Stimulated activated CD8-positive, alpha-beta memory T cell treated with anti-CD3 and anti-CD28 coated beads, Interleukin-12 subunit alpha, Interleukin-12 subunit beta, amount 100 ng/mL, for 4 hours (primary cell): Measurements from ENCODE around the gene NRF1.

Experiments used
- DNase-seq: peaks from one replicate; pipeline ENCODE4 v3.0.0-alpha.2; 2020; ENCODE audit warnings: low read depth

NRF1 gene

GRCh38 chr7:129771201-129771927, 159.8 kb downstream of the NRF1 start:
- no peak for DNase-seq

GRCh38 chr7:129771928-129772479, 160.5 kb downstream of the NRF1 start:
- DNase-seq, result no peak

DNA sequence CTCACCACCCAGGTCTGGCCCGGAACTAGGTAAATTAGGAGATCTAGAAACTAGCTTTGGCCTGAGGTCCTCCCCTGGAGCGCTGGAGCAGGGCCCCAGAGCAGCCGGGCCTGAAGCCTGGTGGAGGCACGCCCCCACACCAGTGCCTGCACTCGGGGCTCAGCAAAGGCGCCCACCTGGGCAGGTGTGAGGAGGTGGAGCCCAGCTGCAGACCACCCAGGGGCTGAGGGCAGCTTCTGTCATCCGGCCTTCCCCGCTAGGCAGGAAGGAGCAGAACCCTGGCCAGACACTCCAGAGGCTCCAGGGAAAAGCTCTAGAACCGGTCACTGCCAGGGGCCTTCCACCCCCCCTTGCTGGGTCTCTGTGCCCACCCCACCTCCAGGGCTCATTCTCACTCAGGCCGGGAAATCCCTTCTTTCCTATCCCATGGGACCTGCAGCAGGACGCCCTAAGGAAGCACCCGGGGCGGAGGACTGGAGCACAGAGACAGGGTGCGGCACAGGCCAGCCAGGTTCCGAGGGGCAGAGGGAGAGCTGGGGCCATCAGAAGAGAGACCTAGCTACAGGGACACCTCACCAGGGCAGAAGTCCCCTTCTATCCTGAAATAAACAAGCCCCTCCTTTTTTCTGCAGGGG, 161.2 kb downstream of the NRF1 start:
- no peak for DNase-seq

GRCh38 chr7:129773328-129773731, 161.8 kb downstream of the NRF1 start:
- DNase-seq, result no peak

DNA sequence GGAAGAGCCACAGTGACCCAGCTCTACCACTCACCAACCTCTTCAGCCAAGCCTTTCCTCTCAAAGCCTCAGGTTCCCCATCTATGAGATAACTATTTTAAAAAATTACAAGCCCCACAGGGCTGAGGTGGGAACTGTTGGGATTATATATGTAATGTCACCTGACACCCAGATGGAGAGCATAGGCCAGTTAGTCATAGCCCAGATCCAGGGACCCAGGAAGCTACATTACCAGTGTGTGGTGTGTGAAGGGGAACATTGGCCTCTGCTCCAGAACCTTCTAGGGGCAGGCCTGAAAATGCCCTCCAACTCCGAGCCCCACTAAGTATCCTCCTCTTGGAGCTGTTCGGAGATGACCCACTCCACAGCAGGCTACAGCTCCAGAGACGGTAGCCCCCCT, 162.4 kb downstream of the NRF1 start:
- no peak for DNase-seq

DNA sequence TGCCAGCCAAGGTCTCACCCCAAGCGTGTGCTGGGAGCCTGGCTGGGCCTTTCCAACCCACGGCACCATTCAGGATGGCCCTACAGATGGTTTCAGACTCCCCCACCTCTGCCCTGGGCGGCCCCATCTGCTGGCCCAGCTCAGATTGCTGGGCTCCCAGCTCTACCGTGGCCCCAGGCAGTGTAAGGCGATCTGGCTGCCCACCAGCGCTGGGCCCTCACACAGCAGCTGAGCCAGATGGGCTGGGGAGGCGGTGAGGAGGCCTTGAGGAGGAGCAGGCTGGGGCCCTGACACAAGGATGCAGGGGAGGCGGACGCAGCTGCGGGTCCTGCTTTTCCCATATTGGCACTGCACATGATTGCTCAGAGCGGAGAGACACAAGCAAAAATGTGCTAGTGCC, 162.8 kb downstream of the NRF1 start:
- no peak for DNase-seq

DNA sequence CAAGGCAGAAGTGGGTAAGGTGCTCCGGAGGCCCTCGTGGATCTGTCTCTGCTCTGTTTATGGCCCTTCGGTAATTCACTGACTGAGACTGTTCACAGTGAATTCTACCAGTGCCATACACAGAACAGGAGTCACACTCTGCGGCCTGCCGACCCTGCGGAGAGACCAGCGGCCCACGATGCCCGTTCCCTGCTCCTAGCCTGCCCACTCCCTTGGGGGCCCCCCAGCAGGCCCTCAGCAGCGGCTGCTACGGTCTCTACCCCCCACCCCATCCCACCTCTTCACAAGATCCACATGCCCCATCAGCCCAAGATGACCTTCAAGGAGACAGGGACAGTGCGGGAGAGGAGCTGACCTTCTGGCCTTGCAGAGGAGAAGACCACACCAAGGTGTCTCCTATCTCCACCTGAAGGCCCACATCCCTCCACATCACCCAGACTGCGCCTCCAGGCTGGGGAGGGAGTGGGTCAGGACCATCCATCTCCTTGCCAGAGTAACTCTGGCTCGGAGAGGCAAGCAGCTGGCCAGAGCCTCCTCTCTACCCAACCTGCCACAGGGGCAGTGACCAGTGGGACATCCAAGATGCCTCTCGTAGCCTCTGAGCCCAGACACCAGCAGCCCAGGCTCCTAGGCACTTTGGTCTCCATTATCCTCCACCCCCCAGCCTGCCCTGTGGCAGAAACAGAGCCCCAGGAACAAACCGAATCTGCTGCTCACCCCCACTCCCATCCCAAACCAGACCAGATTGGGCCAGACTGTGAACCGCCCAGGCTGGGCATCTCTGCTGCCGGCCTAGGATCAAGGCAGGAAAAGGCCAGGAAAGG, 163.6 kb downstream of the NRF1 start:
- no peak for DNase-seq

- no peak for DNase-seq
Measured at GRCh38 chr7:129775695-129776361, 164.3 kb downstream of the NRF1 start.

DNA sequence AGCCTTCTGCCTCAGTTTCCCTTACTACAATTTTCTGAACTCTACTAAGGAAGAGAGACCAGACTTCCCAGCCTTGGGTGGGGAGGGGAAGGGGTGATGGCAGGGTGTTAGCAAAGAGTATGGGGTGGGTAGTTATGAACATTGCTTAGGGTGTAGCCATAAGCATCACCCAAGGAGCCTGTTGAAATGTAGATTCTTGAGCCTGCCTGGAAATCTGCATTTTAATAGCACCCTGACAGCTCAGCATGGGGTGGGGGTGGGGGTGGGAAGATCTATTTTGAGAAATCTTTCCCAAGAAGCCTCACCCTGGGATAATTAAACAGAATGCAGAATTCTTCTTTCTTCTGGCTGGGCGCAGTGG, 164.8 kb downstream of the NRF1 start:
- DNase-seq, result no peak

- no peak for DNase-seq
Measured at GRCh38 chr7:129777195-129777844, 165.8 kb downstream of the NRF1 start.

DNA sequence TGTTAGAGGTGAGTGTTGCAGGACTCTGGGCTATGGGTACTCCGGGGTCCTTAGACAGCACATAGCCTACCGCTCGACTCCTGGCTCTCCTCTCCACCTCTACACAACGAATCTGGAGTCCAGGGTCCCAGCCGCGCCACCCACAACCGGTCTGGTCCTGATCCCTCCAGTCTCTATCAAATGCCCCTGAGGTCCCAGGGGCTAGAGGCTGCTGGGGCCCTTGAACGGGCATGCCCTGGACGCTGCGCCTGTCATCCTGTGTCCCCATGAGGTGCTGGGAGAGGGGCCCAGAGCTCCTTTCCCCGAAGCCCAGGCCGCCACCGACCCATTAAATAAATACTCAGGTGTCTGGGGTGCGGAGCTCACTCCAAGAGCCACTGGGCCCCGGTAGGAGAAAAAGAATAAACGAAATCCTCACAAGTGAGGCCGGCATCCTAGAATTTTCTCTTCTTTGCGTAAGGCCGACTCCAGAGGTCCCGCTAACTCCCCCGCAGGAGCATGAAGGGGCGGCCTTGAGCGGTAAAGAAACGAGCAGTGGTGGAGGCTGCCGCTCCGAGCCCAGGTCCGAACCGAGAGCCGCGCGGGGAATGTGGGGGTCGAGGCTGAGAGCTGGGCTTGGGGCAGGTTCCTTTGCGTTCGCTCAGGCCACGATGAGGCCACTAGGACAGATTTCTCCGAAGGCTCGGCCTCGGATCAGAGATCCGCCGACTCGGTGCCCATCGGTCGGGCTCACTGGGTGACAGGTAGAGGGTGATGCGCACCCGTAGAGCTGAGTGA, 166.7 kb downstream of the NRF1 start:
- DNase-seq, result no peak

DNA sequence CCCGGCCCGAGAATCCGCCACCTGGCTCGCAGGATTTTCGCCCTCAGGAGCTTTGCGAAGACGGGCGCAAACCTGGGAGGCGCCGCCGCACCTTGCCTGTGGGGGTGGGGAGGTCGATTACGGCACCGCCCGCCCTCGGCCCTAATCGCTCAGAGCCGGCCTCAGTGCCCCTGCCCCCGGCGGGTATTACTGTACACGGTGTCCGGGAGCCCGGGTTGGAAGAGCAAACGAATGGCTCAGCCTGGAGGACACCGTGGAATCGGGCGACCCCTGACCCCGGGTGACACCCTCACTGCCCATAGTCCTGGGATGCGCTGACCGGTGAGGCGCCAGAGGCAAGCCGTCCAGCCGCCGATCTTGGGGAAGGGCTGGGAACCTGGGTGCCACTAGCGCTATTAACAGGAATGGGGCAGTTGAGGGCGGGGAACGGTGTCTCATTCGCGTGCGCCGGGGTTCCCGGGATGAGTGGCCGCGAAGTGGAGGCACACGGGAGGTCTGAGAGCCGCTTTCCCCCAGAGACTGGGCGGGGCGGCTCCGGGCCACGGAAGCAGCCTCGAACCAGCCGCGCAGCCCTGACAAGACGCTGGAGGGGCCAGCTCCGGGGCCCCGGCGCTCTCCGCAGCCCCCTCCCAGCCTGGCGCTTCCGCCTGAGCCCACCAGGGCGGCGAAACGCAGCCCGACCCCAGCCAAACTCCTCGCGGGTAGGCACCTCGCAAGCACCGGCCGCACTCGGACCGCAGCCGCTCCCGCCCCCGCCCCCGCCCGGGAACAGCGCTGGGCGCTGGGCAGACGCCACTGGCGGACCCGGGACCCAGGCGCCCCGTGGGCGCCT, 167.5 kb downstream of the NRF1 start:
- no peak for DNase-seq

- no peak for DNase-seq
Measured at GRCh38 chr7:129779602-129780256, 168.2 kb downstream of the NRF1 start.

GRCh38 chr7:129780257-129780973, 168.9 kb downstream of the NRF1 start:
- peak; percentile 66 for DNase-seq

DNA sequence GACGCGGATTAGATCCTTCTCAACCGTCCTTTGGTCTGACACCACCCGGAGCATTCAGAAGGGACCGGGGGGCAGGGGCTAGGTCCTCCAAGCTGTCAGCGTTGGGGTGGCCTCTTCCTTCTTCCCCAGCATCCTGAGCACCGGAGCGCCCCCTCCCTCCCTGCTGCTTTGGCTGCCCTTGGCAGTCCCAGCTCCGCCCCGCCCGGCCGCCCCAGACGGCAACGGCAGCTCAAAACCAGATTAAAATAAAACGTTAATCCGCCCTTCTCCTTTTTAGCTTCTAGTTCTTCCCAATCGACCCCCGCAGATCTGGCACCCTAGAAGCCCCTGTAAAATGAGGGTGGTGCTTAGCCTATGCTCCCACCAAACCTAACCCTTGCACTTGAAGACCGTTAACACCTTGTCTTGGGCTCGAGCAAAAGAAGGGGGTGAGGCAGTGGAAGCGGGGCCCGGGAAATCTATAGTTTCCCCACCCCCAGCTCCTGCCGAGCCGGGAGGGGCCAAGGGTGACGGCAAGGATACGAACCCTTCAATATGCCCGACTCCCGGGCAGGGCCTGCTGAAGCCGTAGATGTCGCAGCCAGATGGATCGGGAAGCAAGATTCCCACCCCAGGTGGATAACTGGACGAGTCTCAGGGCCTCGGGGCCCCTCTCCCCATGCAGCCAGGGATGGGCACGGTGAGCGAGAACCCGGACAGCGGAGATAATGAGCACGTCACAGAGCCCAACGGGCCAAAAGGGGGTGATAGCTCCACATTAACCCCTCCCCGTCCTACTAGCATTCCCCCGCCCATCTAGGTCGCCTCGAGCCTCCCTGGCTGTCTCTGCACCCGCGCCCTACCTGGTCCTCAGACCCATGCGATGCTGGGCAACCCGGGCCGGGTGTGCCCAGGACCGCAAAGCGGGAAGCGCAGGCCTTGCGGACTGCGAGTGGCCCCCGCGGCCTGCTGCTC, 169.7 kb downstream of the NRF1 start:
- DNase-seq, result no peak

DNA sequence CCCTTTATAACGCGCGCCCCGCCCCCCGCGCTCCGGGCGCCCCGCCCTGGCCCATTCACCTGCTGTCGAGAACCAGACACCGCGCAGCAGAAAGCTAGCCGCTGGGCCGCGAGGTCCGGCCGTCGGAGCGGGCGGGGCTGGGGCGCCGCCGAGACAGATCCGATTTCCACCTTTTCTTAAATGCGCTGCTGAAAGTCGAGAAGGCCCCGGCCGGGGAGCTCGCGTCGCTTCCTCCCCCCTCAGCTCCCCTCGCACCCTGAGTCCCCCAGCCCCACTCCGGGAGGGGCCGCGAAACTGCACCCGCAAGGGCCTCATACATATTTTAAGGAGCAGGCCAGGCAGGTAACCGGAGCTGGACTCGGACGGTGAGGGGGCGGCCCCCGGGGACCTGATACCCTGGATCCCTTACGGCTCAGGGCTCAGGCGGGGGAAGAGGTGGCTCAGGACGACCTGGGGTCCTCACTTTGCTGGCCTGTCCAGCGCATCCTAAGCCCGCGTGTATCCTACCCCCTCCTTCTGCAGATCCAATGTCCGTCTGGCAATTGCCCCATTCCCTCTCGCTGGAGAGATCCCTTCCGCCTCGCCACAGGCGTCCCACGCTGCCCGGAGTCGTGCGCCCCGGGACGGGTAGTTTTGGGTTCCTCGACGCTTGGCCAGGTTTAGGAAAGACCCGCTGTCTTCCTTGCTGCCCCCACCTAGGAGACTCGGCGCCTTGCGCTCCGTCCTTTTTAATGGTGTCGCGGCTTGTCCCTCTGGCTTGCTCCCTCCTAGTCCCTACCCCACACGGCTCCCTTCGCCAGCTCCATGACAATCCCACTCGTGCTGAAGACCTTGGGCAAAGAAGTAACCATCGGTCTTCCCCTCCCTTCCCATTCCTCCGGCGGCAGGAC, 170.7 kb downstream of the NRF1 start:
- no peak for DNase-seq
